Vagina (tissue), 2 donors: ENCODE data around the gene WFDC12. TPM values are rescaled to one million over a fixed set of nuclear protein-coding genes. Genes with fewer than 3 reads are reported as not detected.

Experiments
- DNase-seq, 2 donors: peaks; one replicate each; pipeline ENCODE4 v3.0.0-alpha.2; 2017; ENCODE audit errors: extremely low spot score in 2 of 2
- H3K27ac ChIP-seq: fragments of 200-600 bp; sonication (generic); one replicate; pipeline ENCODE4 v1.5.1; 2019
- H3K27me3 ChIP-seq: fragments of 200-600 bp; sonication (generic); one replicate; pipeline ENCODE4 v1.5.1; 2019
- H3K36me3 ChIP-seq, 2 donors: fragments of 200-600 bp; sonication (generic); one replicate each; pipeline ENCODE4 v1.5.1; 2017 to 2019
- H3K4me1 ChIP-seq: fragments of 200-600 bp; sonication (generic); one replicate; pipeline ENCODE4 v1.5.1; 2019
- H3K4me3 ChIP-seq, 2 donors: fragments of 200-600 bp; sonication (generic); 1 replicate in 1 of 2; 2 replicates in 1 of 2; pipeline ENCODE4 v1.5.1; 2016 to 2019
- H3K9me3 ChIP-seq: fragments of 200-600 bp; sonication (generic); one replicate; pipeline ENCODE4 v1.5.1; 2019
- POLR2A ChIP-seq, 2 donors: fragments of 450-650 bp; IDR thresholded peaks; one replicate each; pipeline ENCODE4 v1.6.1; 2017; ENCODE audit warnings: antibody characterized with exemption in 2 of 2, mild to moderate bottlenecking in 2 of 2, moderate library complexity in 2 of 2
- POLR2AphosphoS5 ChIP-seq, 2 donors: sonication (generic); formaldehyde crosslinking; IDR thresholded peaks; one replicate each; pipeline ENCODE4 v1.9.0; 2017; ENCODE audit warnings: antibody characterized with exemption in 2 of 2, mild to moderate bottlenecking in 2 of 2, low read depth in 1 of 2; ENCODE audit not compliant: insufficient read depth in 1 of 2
- intact Hi-C: fragments of 100-400 bp; cut with DNase I; formaldehyde crosslinking; loops from one replicate; pipeline ENCODE4 v1.15.1; 2023
- total RNA-seq: library from RNA; depleted of rRNA; stranded (reverse); fragments of >200 nt; gene quantifications from one replicate; pipeline ENCODE4 v1.2.3, GENCODE V29; 2016
- TF ChIP-seq, protein P1 (sequence below), 3 experiments: fragments of 450-650 bp in 2 of 3; fragments of 200-600 bp in 1 of 3; sonication (generic) in 1 of 3; IDR thresholded peaks; one replicate each; pipeline ENCODE4 v1.5.1; 2017 to 2019; ENCODE audit warnings: antibody characterized with exemption in 3 of 3, mild to moderate bottlenecking in 2 of 3, moderate library complexity in 2 of 3

The WFDC12 gene
- total RNA-seq, 1 donor from 2014 or later = 4.4 TPM

DNA sequence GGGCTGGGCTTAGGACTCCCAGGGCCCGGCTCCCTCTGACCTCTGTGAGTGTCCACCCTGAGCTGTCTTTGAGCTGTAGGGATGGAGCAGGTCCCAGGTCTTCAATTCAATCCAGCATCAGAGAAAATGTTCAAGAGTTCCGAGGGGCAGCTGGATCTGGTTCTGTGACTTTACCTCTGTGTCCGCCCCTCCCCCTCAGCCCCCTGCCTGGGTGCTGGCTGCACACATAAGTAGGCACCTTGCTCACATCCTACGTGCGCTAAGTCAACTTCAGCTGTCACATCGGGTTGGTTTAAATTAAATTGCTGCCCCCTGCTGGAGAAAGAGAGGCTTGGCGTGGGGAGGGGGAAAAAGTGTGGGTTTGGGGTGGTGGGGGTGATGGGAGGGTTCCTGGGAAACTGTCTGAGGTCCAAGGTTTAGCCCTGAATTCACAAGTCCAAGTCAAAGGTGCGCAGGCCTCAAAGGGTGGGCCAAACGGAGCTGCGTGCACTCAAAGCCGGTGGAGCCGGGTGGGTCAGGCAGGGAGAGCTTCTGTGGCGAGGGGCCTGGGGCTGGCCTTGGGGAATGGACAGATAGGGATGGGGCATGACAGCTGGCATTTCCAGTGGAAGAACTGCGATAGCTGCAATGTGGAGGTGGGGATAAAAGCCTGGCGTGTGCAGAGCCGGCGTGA, 12.3 kb downstream of the WFDC12 start:
- Histone ChIP-seq H3K9me3 (no peaks in the 10 kb centered on the region), H3K4me1 (peaks cover 7% of the 10 kb centered on the region), H3K27me3 (no peaks in the 10 kb centered on the region), H3K27ac (no peak overlapping the region), H3K36me3 (no peaks in the 10 kb centered on the region), H3K4me3 (no peak overlapping the region)
- intact Hi-C loops = no loop called here
- TF ChIP-seq POLR2AphosphoS5 (IDR thresholded peaks at IDR 0.05; ENCODE audit: insufficient read depth in 1 of 2, low read depth in 1 of 2) (no peak), POLR2A (IDR thresholded peaks at IDR 0.05) (no peak)
- TF ChIP-seq, protein P1, sequence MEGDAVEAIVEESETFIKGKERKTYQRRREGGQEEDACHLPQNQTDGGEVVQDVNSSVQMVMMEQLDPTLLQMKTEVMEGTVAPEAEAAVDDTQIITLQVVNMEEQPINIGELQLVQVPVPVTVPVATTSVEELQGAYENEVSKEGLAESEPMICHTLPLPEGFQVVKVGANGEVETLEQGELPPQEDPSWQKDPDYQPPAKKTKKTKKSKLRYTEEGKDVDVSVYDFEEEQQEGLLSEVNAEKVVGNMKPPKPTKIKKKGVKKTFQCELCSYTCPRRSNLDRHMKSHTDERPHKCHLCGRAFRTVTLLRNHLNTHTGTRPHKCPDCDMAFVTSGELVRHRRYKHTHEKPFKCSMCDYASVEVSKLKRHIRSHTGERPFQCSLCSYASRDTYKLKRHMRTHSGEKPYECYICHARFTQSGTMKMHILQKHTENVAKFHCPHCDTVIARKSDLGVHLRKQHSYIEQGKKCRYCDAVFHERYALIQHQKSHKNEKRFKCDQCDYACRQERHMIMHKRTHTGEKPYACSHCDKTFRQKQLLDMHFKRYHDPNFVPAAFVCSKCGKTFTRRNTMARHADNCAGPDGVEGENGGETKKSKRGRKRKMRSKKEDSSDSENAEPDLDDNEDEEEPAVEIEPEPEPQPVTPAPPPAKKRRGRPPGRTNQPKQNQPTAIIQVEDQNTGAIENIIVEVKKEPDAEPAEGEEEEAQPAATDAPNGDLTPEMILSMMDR (IDR thresholded peaks at IDR 0.05) = peak in 1 of 3 experiments; percentile 15
- no peak for DNase-seq

DNA sequence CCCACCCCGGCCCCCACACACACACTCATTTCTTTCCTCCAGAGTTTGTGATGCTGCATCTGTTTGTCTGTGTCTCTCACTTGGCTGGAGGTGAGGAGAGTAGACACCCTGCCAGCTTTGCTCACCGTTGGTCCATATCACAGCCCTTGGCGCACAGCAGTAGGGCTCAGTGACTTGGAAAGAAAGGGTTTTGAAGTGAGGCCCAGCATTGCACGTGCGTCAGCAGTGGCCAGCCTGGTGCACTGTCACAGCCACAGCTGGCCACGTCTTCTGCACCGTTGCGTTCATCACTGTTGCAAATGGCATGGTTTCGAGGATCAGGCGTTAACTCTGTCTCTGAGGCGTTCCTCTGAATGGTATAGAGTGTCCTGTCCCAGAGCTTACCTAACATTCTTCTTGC, 13.0 kb downstream of the WFDC12 start:
- Histone ChIP-seq H3K36me3 (no peaks in the 10 kb centered on the region), H3K27ac (no peak overlapping the region), H3K4me3 (no peak overlapping the region), H3K4me1 (peaks cover 7% of the 10 kb centered on the region), H3K27me3 (no peaks in the 10 kb centered on the region), H3K9me3 (no peaks in the 10 kb centered on the region)
- no peak for DNase-seq
- intact Hi-C loops = no loop called here
- no peak for TF ChIP-seq POLR2A (IDR thresholded peaks at IDR 0.05)
- TF ChIP-seq, protein P1 (IDR thresholded peaks at IDR 0.05) = no peak
- TF ChIP-seq POLR2AphosphoS5 (IDR thresholded peaks at IDR 0.05; ENCODE audit: insufficient read depth in 1 of 2, low read depth in 1 of 2) = no peak

DNA sequence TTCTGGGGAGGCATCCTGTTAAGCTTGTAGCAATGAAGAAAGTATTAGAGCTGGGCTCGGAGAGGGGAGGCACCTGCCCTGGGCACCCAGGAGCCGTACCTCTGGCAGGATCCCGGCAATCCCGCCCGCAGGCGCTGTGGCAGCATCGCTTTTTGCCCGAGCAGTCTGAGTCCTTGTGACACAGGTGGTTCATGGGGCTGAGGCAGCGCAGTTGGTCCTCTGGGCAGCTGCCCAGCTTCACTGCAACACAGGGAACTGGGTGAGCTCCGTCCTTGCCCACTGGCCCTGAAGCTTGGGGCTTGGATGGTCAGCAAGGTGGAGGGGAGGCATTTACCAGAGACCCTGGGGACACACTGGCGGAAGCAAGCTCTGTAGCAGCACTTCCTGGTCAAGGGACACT, 14.0 kb downstream of the WFDC12 start:
- intact Hi-C loops = no loop called here
- H3K27me3 ChIP-seq = no peaks in the 10 kb centered on the region

DNA sequence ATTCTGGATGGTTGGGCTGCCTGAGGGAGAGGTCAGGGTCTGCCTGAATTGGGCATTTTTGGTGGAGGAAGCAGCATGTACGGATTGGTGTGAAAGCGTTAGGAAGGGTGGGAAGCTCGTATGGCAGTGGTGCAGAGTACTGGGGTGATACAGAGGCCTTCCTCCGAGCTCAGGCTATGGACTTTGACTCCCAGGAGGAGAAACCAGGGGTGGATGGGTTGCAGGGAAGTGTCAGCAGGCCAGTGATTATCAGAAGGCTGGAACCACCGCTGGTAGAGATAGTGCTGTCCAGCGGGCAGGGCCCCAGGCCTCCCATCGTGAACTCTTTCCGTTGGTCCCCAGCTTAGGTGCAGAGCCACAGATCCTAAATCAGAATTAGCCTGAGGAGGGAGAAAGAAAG, 14.6 kb downstream of the WFDC12 start:
- Histone ChIP-seq H3K27ac (no peak overlapping the region), H3K4me1 (no peaks in the 10 kb centered on the region), H3K9me3 (no peaks in the 10 kb centered on the region), H3K36me3 (no peaks in the 10 kb centered on the region), H3K4me3 (no peak overlapping the region), H3K27me3 (no peaks in the 10 kb centered on the region)
- TF ChIP-seq POLR2AphosphoS5 (IDR thresholded peaks at IDR 0.05; ENCODE audit: insufficient read depth in 1 of 2, low read depth in 1 of 2) (no peak), POLR2A (IDR thresholded peaks at IDR 0.05) (no peak)
- TF ChIP-seq, protein P1 (IDR thresholded peaks at IDR 0.05) = no peak
- DNase-seq = no peak
- intact Hi-C loops = no loop called here

More for the DNA sequence above, 14.0 kb downstream of the WFDC12 start:
- Histone ChIP-seq H3K4me1 (peaks cover 5% of the 10 kb centered on the region), H3K4me3 (no peak overlapping the region), H3K27ac (no peak overlapping the region), H3K9me3 (no peaks in the 10 kb centered on the region), H3K36me3 (no peaks in the 10 kb centered on the region)
- DNase-seq = no peak
- TF ChIP-seq, protein P1 (IDR thresholded peaks at IDR 0.05) = no peak
- no peak for TF ChIP-seq POLR2AphosphoS5 (IDR thresholded peaks at IDR 0.05; ENCODE audit: insufficient read depth in 1 of 2, low read depth in 1 of 2)
- TF ChIP-seq POLR2A (IDR thresholded peaks at IDR 0.05) = no peak

DNA sequence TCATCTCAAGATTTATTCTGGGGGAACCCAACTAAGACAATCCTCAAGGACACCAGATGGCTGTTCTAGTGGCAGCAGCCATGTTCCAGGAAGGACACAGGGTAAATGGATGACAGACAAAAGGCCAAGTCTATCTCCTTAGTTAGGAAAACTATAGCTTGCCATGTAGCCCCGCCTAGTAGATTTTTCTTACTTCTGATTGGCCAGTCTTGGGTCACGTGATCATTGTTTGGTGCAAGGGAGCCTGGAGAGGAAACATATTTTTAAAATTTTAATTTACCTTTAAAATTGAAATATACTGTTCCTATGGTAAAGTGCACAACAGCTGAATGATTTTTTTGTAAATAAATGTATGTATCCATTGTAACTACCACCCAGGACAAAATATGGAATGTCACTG, 18.9 kb downstream of the WFDC12 start:
- Histone ChIP-seq H3K4me1 (peaks cover 6% of the 10 kb centered on the region), H3K4me3 (no peak overlapping the region), H3K9me3 (no peaks in the 10 kb centered on the region), H3K27me3 (no peaks in the 10 kb centered on the region), H3K36me3 (no peaks in the 10 kb centered on the region), H3K27ac (no peak overlapping the region)
- TF ChIP-seq POLR2A (IDR thresholded peaks at IDR 0.05) = no peak
- TF ChIP-seq, protein P1 (IDR thresholded peaks at IDR 0.05) = no peak
- no peak for TF ChIP-seq POLR2AphosphoS5 (IDR thresholded peaks at IDR 0.05; ENCODE audit: insufficient read depth in 1 of 2, low read depth in 1 of 2)
- intact Hi-C loops = no loop called here
- no peak for DNase-seq
